Activated CD4-positive, alpha-beta T cell treated with anti-CD3 and anti-CD28 coated beads, Interleukin-2, amount 50 U/mL, for 1 hour (primary cell): ENCODE data around the gene TTC21A.

Experiments used
- DNase-seq: peaks from one replicate; pipeline ENCODE4 v3.0.0-alpha.2; 2020

Gene TTC21A

GRCh38 chr3:39137991-39138803 lies 30.7 kb downstream of the TTC21A start:
- DNase-seq = peak; percentile 14

- peak; percentile 10 for DNase-seq
Measured at GRCh38 chr3:39138804-39139415, 31.4 kb downstream of the TTC21A start.

- DNase-seq = no peak
Measured at GRCh38 chr3:39139442-39139841, 32.0 kb downstream of the TTC21A start.

GRCh38 chr3:39140341-39140971 lies 33.0 kb downstream of the TTC21A start:
- no peak for DNase-seq

- peak; percentile 10 for DNase-seq
Measured at GRCh38 chr3:39141171-39141995, 33.9 kb downstream of the TTC21A start.

- no peak for DNase-seq
Measured at GRCh38 chr3:39142067-39142466, 34.6 kb downstream of the TTC21A start.

- DNase-seq = no peak
Measured at GRCh38 chr3:39143051-39143885, 35.8 kb downstream of the TTC21A start.

- peak; percentile 16 for DNase-seq
Measured at GRCh38 chr3:39144095-39144747, 36.7 kb downstream of the TTC21A start.

- DNase-seq = no peak
Measured at GRCh38 chr3:39144748-39145380, 37.4 kb downstream of the TTC21A start.

- DNase-seq = no peak
Measured at GRCh38 chr3:39146083-39146501, 38.6 kb downstream of the TTC21A start.

- DNase-seq = peak; percentile 63
Measured at GRCh38 chr3:39146611-39147591, 39.4 kb downstream of the TTC21A start.

GRCh38 chr3:39147711-39148434 lies 40.4 kb downstream of the TTC21A start:
- DNase-seq = peak; percentile 21

- no peak for DNase-seq
Measured at GRCh38 chr3:39148435-39149058, 41.1 kb downstream of the TTC21A start.

GRCh38 chr3:39149059-39149455 lies 41.6 kb downstream of the TTC21A start:
- DNase-seq = no peak

GRCh38 chr3:39149498-39150147 lies 42.1 kb downstream of the TTC21A start:
- DNase-seq = no peak

- DNase-seq = no peak
Measured at GRCh38 chr3:39150148-39150802, 42.8 kb downstream of the TTC21A start.
